PC-3 (cell line): ENCODE results near the gene CFAP97D1. TPM values are rescaled to one million over a fixed set of nuclear protein-coding genes. Genes with fewer than 3 reads are reported as not detected.

Experiments
- ATAC-seq: fragments of 200-7000 bp; cut with Tn5 transposase; 2 replicates; pipeline ENCODE4 v1.9.1; 2020; ENCODE audit warnings: mild to moderate bottlenecking, moderate library complexity
- BruUV-seq: library from RNA; stranded (reverse); fragments of 400-500 nt; replicated peaks from 2 replicates; lab custom pipeline; 2021; lab: Mats Ljungman, UMichigan
- CTCF ChIA-PET: fragments of 300-600 bp; sonication (Branson Sonifier 250); formaldehyde crosslinking; loops from one replicate; lab custom pipeline; 2022; ENCODE audit warnings: antibody characterized with exemption; lab: Charles Lee
- POLR2A ChIA-PET: fragments of 300-600 bp; sonication (Branson Sonifier 250); formaldehyde crosslinking; loops from one replicate; lab custom pipeline; 2022; ENCODE audit warnings: antibody characterized with exemption; ENCODE audit not compliant: unreplicated experiment; lab: Charles Lee
- DNase-seq: peaks from one replicate; pipeline ENCODE4 v3.0.0-alpha.2; 2015
- H2AFZ ChIP-seq: fragments of 300-600 bp; sonication (generic); 2 replicates; pipeline ENCODE4 v1.6.0; 2016; ENCODE audit warnings: antibody characterized with exemption, low read length
- H3F3A ChIP-seq: fragments of 300-600 bp; sonication (generic); one replicate; pipeline ENCODE4 v1.6.0; 2017; ENCODE audit warnings: antibody characterized with exemption, low read length, control low read depth, mild to moderate bottlenecking; ENCODE audit not compliant: unreplicated experiment
- H3K27ac ChIP-seq: fragments of 300-600 bp; sonication (generic); 2 replicates; pipeline ENCODE4 v1.5.1; 2016; ENCODE audit warnings: mild to moderate bottlenecking, low read length
- H3K27me3 ChIP-seq: fragments of 300-600 bp; sonication (generic); 2 replicates; pipeline ENCODE4 v1.6.1; 2016; ENCODE audit warnings: low read length, mixed read lengths
- H3K36me3 ChIP-seq: fragments of 300-600 bp; sonication (generic); 2 replicates; pipeline ENCODE4 v1.6.1; 2016; ENCODE audit warnings: low read depth, mixed run types, low read length, mixed read lengths
- H3K4me1 ChIP-seq: fragments of 300-600 bp; sonication (generic); 2 replicates; pipeline ENCODE4 v1.5.1; 2016; ENCODE audit warnings: low read length; ENCODE audit not compliant: insufficient read depth
- H3K4me2 ChIP-seq: fragments of 300-600 bp; sonication (generic); 2 replicates; pipeline ENCODE4 v1.6.0; 2016; ENCODE audit warnings: low read length
- H3K4me3 ChIP-seq: fragments of 300-600 bp; sonication (generic); 2 replicates; pipeline ENCODE4 v1.5.1; 2016; ENCODE audit warnings: mild to moderate bottlenecking, low read length, mixed read lengths
- H3K79me2 ChIP-seq: fragments of 300-600 bp; sonication (generic); 2 replicates; pipeline ENCODE4 v1.6.1; 2017; ENCODE audit warnings: low read length, mixed read lengths
- H3K9ac ChIP-seq: fragments of 300-600 bp; sonication (generic); 2 replicates; pipeline ENCODE4 v1.6.0; 2016; ENCODE audit warnings: mild to moderate bottlenecking, low read length
- H3K9me2 ChIP-seq: fragments of 300-600 bp; sonication (generic); replicated peaks from 2 replicates; pipeline ENCODE4 v1.6.1; 2016; ENCODE audit warnings: mixed run types, low read length, mixed read lengths
- H3K9me3 ChIP-seq: fragments of 300-600 bp; sonication (generic); 2 replicates; pipeline ENCODE4 v1.6.1; 2016; ENCODE audit warnings: low read length, mixed read lengths
- H4K20me1 ChIP-seq: fragments of 300-600 bp; sonication (generic); 2 replicates; pipeline ENCODE4 v1.6.1; 2016; ENCODE audit warnings: low read length, mixed read lengths
- EZH2 ChIP-seq: fragments of 300-600 bp; sonication (generic); IDR thresholded peaks from one replicate; pipeline ENCODE4 v1.6.1; 2017; ENCODE audit warnings: antibody characterized with exemption, mild to moderate bottlenecking, low read length; ENCODE audit not compliant: unreplicated experiment
- EZH2phosphoT487 ChIP-seq: fragments of 300-600 bp; sonication (generic); IDR thresholded peaks from 2 replicates; pipeline ENCODE4 v1.6.1; 2018; ENCODE audit warnings: mild to moderate bottlenecking, antibody characterized with exemption, low read length, borderline replicate concordance
- intact Hi-C: fragments of 100-400 bp; cut with micrococcal nuclease; formaldehyde crosslinking; loops from 2 replicates; pipeline ENCODE4 v1.9.0; 2023
- total RNA-seq: library from RNA; depleted of rRNA; stranded (reverse); fragments of >200 nt; gene quantifications from 2 replicates; pipeline ENCODE4 v1.2.3, GENCODE V29; 2014
- TF ChIP-seq, protein P1 (sequence below): fragments of 300-600 bp; sonication (generic); conservative IDR thresholded peaks from 2 replicates; pipeline ENCODE4 v1.5.1; 2017; ENCODE audit warnings: antibody characterized with exemption, low read depth, mild to moderate bottlenecking, low read length

Gene CFAP97D1
- total RNA-seq, 1 experiment from 2014 or later, result 0.29 TPM

DNA sequence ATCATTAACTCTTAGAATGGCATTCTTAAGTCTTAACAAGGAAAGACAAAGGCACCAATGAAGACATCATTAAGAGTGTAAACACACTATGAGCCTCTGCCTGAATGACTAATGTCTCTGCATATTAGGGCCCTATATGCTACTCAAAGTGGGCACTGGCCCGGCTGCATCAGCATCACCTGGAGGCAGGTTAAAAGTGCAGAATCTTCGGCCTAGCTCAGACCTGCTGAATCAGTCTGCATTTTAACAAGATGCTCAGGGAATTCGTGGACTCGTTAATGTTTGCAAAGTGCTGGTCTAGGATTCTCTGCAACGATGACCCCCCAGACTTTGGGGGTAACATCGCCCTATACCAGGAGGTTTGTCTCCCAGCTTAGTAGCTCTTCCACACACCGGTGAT, 46.0 kb downstream of the CFAP97D1 start:
- ATAC-seq, result no peak
- no peak for TF ChIP-seq EZH2
- no peaks in the 10 kb centered on the region for H3F3A ChIP-seq
- no peak overlapping the region for H3K4me2 ChIP-seq
- H3K9me3 ChIP-seq, result no peaks in the 10 kb centered on the region
- H3K27me3 ChIP-seq, result no peaks in the 10 kb centered on the region
- H3K79me2 ChIP-seq, result peaks cover 5% of the 10 kb centered on the region
- H3K4me1 ChIP-seq, result peaks cover 5% of the 10 kb centered on the region; the same call in 1 of the 2 replicates
- DNase-seq, result no peak
- no peak overlapping the region for H3K9ac ChIP-seq
- H4K20me1 ChIP-seq, result no peaks in the 10 kb centered on the region
- peaks cover 36% of the 10 kb centered on the region for H3K36me3 ChIP-seq
- CTCF ChIA-PET, result no interaction called here
- H3K9me2 ChIP-seq, result no peaks in the 10 kb centered on the region
- POLR2A ChIA-PET, result no interaction called here
- no peak overlapping the region for H3K27ac ChIP-seq
- intact Hi-C loops, result no loop called here
- H3K4me3 ChIP-seq, result no peak overlapping the region
- H2AFZ ChIP-seq, result no peak overlapping the region
- BruUV-seq, result no TSS peak

GRCh38 chr17:43827596-43827995, 47.4 kb downstream of the CFAP97D1 start:
- Histone ChIP-seq H3K79me2 (peaks cover 16% of the 10 kb centered on the region), H3K36me3 (peaks cover 34% of the 10 kb centered on the region), H3K9me2 (no peaks in the 10 kb centered on the region), H3F3A (no peaks in the 10 kb centered on the region), H3K27me3 (no peaks in the 10 kb centered on the region), H3K4me1 (peaks cover 18% of the 10 kb centered on the region), H3K27ac (no peak overlapping the region), H3K9ac (no peak overlapping the region), H3K4me3 (no peak overlapping the region), H3K4me2 (no peak overlapping the region), H4K20me1 (no peaks in the 10 kb centered on the region), H2AFZ (no peak overlapping the region), H3K9me3 (no peaks in the 10 kb centered on the region)
- ChIA-PET POLR2A (no interaction called here), CTCF (no interaction called here)
- TF ChIP-seq EZH2phosphoT487 (no peak), EZH2 (no peak)
- TF ChIP-seq, protein P1, sequence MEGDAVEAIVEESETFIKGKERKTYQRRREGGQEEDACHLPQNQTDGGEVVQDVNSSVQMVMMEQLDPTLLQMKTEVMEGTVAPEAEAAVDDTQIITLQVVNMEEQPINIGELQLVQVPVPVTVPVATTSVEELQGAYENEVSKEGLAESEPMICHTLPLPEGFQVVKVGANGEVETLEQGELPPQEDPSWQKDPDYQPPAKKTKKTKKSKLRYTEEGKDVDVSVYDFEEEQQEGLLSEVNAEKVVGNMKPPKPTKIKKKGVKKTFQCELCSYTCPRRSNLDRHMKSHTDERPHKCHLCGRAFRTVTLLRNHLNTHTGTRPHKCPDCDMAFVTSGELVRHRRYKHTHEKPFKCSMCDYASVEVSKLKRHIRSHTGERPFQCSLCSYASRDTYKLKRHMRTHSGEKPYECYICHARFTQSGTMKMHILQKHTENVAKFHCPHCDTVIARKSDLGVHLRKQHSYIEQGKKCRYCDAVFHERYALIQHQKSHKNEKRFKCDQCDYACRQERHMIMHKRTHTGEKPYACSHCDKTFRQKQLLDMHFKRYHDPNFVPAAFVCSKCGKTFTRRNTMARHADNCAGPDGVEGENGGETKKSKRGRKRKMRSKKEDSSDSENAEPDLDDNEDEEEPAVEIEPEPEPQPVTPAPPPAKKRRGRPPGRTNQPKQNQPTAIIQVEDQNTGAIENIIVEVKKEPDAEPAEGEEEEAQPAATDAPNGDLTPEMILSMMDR, result no peak
- no peak for DNase-seq
- no TSS peak for BruUV-seq
- no peak for ATAC-seq
- intact Hi-C loops, result no loop called here

- CTCF ChIA-PET, result no interaction called here
- BruUV-seq, result no TSS peak
Observed at GRCh38 chr17:43829738-43830137, 49.5 kb downstream of the CFAP97D1 start.

More at GRCh38 chr17:43829738-43830137, 49.5 kb downstream of the CFAP97D1 start:
- TF ChIP-seq, protein P1, result no peak
- TF ChIP-seq EZH2 (no peak), EZH2phosphoT487 (no peak)
- Histone ChIP-seq H3K79me2 (peaks cover 16% of the 10 kb centered on the region), H3K27me3 (no peaks in the 10 kb centered on the region), H3K9me2 (no peaks in the 10 kb centered on the region), H3K4me3 (no peak overlapping the region), H3K36me3 (peaks cover 34% of the 10 kb centered on the region), H4K20me1 (no peaks in the 10 kb centered on the region), H2AFZ (no peak overlapping the region), H3K9me3 (no peaks in the 10 kb centered on the region), H3K9ac (no peak overlapping the region), H3F3A (no peaks in the 10 kb centered on the region), H3K27ac (no peak overlapping the region), H3K4me2 (no peak overlapping the region), H3K4me1 (peaks cover 25% of the 10 kb centered on the region)
- no peak for DNase-seq
- intact Hi-C loops, result no loop called here
- ATAC-seq, result no peak
- POLR2A ChIA-PET, result no interaction called here
